CD14-positive monocyte (primary cell): ENCODE measurements around the gene HTT-AS. TPM values are rescaled to one million over a fixed set of nuclear protein-coding genes. Genes with fewer than 3 reads are reported as not detected.

Experiments used
- DNase-seq, 3 donors: peaks; one replicate each; pipeline ENCODE4 v3.0.0-alpha.2; 2011 to 2022
- H2AFZ ChIP-seq: 2 replicates; pipeline ENCODE4 v1.6.0; 2012; ENCODE audit warnings: mild to moderate bottlenecking, low read depth, low read length, inconsistent platforms; ENCODE audit not compliant: insufficient read depth, poor library complexity, severe bottlenecking
- H3K27ac ChIP-seq, 2 donors: 1 replicate in 1 of 2; 2 replicates in 1 of 2; pipeline ENCODE4 v1.5.1; 2012 to 2013; ENCODE audit warnings: low read length in 2 of 2, control low read depth in 1 of 2, inconsistent platforms in 1 of 2, low read depth in 1 of 2, mild to moderate bottlenecking in 1 of 2
- H3K27me3 ChIP-seq, 2 donors: one replicate each; pipeline versions ENCODE4 v1.6.0 to v1.6.1; 2011 to 2013; ENCODE audit warnings: low read length in 2 of 2; ENCODE audit not compliant: control insufficient read depth in 2 of 2, insufficient read depth in 2 of 2
- H3K36me3 ChIP-seq, 2 donors: replicated peaks in 1 of 2; 1 replicate in 1 of 2; 2 replicates in 1 of 2; pipeline versions ENCODE4 v1.5.1 to v1.6.1; 2012 to 2013; ENCODE audit warnings: low read length in 2 of 2, control low read depth in 1 of 2, inconsistent platforms in 1 of 2, mild to moderate bottlenecking in 1 of 2; ENCODE audit not compliant: insufficient read depth in 2 of 2, control insufficient read depth in 1 of 2
- H3K4me1 ChIP-seq, 2 donors: 1 replicate in 1 of 2; 2 replicates in 1 of 2; pipeline versions ENCODE4 v1.5.1 to v1.6.1; 2012 to 2013; ENCODE audit warnings: low read length in 2 of 2, control low read depth in 1 of 2, inconsistent platforms in 1 of 2, mild to moderate bottlenecking in 1 of 2, moderate library complexity in 1 of 2; ENCODE audit not compliant: insufficient read depth in 2 of 2, control insufficient read depth in 1 of 2
- H3K4me2 ChIP-seq: replicated peaks from 2 replicates; pipeline ENCODE3; 2012; ENCODE audit warnings: low read length, moderate library complexity, mild to moderate bottlenecking; ENCODE audit not compliant: poor library complexity, severe bottlenecking; ENCODE audit errors: extremely low read depth
- H3K4me3 ChIP-seq, 3 experiments: fragments of 200-600 bp in 1 of 3; sonication (generic) in 1 of 3; replicated peaks in 1 of 3; 1 replicate in 2 of 3; 2 replicates in 1 of 3; pipeline ENCODE4 v1.5.1; 2011 to 2013; ENCODE audit warnings: low read length in 3 of 3, mild to moderate bottlenecking in 3 of 3, control low read depth in 2 of 3, low read depth in 2 of 3, inconsistent platforms in 1 of 3, moderate library complexity in 1 of 3
- H3K79me2 ChIP-seq: 2 replicates; pipeline ENCODE4 v1.6.0; 2012; ENCODE audit warnings: mild to moderate bottlenecking, control low read depth, inconsistent platforms, low read length, moderate library complexity; ENCODE audit not compliant: insufficient read depth
- H3K9ac ChIP-seq: 2 replicates; pipeline ENCODE4 v1.6.0; 2017; ENCODE audit warnings: low read length, mild to moderate bottlenecking; ENCODE audit not compliant: insufficient read depth, poor library complexity, severe bottlenecking
- H3K9me3 ChIP-seq, 2 donors: replicated peaks in 1 of 2; 1 replicate in 1 of 2; 2 replicates in 1 of 2; pipeline versions ENCODE4 v1.5.1 to v1.6.1; 2012 to 2013; ENCODE audit warnings: low read length in 2 of 2, control low read depth in 1 of 2; ENCODE audit not compliant: control insufficient read depth in 1 of 2, insufficient read depth in 1 of 2
- H4K20me1 ChIP-seq: 2 replicates; pipeline ENCODE4 v1.6.0; 2012; ENCODE audit warnings: mild to moderate bottlenecking, low read length, control low read depth, moderate library complexity; ENCODE audit not compliant: insufficient read depth
- H3K27ac Mint-ChIP-seq, 7 donors: one replicate each; pipeline ENCODE4 v1.8.0; 2020; ENCODE audit warnings: mild to moderate bottlenecking in 7 of 7, mixed read lengths in 7 of 7, moderate library complexity in 6 of 7, inconsistent platforms in 2 of 7
- H3K27me3 Mint-ChIP-seq, 3 donors: one replicate each; pipeline ENCODE4 v1.8.0; 2021 to 2022; ENCODE audit warnings: low read depth in 3 of 3, mild to moderate bottlenecking in 3 of 3, mixed read lengths in 3 of 3, moderate library complexity in 3 of 3, inconsistent platforms in 1 of 3
- H3K36me3 Mint-ChIP-seq, 2 donors: one replicate each; pipeline ENCODE4 v1.8.0; 2020; ENCODE audit warnings: mixed read lengths in 2 of 2, inconsistent platforms in 1 of 2, mild to moderate bottlenecking in 1 of 2
- H3K4me1 Mint-ChIP-seq: one replicate; pipeline ENCODE4 v1.8.0; 2020; ENCODE audit warnings: mild to moderate bottlenecking, mixed read lengths
- H3K4me3 Mint-ChIP-seq, 2 donors: one replicate each; pipeline ENCODE4 v1.8.0; 2020; ENCODE audit warnings: mild to moderate bottlenecking in 2 of 2, mixed read lengths in 2 of 2, moderate library complexity in 1 of 2
- H3K9me3 Mint-ChIP-seq, 7 donors: one replicate each; pipeline ENCODE4 v1.8.0; 2020 to 2022; ENCODE audit warnings: mixed read lengths in 7 of 7, mild to moderate bottlenecking in 6 of 7, moderate library complexity in 6 of 7, inconsistent platforms in 2 of 7
- WGBS: methylation state at CpG from one replicate; pipeline ENCODE4 v1.1.5; 2013; ENCODE audit warnings: missing lambda C conversion rate; ENCODE audit not compliant: insufficient coverage; 5-methylcytosine and 5-hydroxymethylcytosine counted together
- intact Hi-C, 2 donors: fragments of 100-400 bp; cut with micrococcal nuclease; formaldehyde crosslinking; loops; one replicate each; pipeline versions ENCODE4 v1.15.0 to v1.15.1; 2023
- polyA plus RNA-seq, 3 donors: library from polyadenylated mRNA; depleted of rRNA in 1 of 3; unstranded in 2 of 3; stranded (reverse) in 1 of 3; fragments of 300-500 nt in 2 of 3; fragments of >200 nt in 1 of 3; fragmentation: Illumina TruSeq in 2 of 3; gene quantifications; 1 replicate in 2 of 3; 2 replicates in 1 of 3; pipeline ENCODE4 v1.2.3, GENCODE V29; 2012 to 2021
- TF ChIP-seq, protein P1 (sequence below): fragments of 200-600 bp; IDR thresholded peaks from one replicate; pipeline ENCODE4 v1.8.0; 2022; ENCODE audit warnings: antibody characterized with exemption, mild to moderate bottlenecking

Gene HTT-AS
- polyA plus RNA-seq, 3 donors, result not detected

DNA sequence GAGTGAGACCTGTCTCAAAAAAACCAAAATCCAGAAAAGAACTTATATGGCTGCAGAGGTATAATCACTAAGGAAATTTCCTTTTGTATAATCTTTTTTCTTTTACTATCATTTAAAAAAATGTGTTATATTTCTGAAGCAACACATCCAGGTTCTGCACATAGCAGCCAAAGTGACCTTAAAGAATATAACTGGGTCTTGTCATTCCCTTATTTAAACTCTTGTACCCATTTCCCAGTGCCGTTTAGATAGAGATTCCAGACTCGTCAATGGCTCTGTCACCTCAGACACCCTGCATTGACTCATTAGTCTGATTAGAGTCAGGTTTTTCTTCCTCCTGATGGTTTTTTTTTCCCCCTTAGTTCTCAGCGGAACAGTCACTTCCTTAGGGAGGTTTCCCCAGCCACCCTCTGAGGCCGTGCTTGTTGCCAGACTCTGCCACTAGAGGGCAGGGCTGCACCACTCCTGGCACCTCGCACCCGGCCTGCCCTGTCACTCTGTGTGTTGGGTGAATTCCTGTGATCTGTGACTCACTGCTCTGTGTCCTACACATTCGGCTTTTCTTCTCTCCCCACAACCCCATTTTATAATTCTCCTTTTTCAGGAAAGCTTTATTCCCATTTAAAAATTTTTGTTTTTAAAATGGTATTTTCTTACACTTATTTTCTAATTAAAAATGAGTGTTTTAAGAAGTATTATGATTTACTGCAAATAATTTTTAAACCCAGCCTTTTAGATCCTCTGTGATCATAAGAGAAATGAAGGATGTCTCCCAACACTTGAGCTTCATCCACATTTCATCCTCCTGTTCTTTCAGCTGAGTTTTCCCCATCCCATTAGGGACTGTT, 32.2 kb upstream of the HTT-AS start:
- peak; percentile 89 to 98 (median 94) for DNase-seq
- no peak overlapping the region for H3K9ac ChIP-seq
- H4K20me1 ChIP-seq, result peaks cover 47% of the 10 kb centered on the region
- no peak overlapping the region for H2AFZ ChIP-seq
- Mint-ChIP-seq H3K36me3 (peaks cover 76 to 86% of the 10 kb centered on the region in 2 donors), H3K27ac (peak overlapping the region in 6 of 7 donors; percentile 55 to 89 (median 70)), H3K27me3 (peaks cover 0 to 3% (median 1%) of the 10 kb centered on the region in 3 donors), H3K4me1 (peaks cover 11% of the 10 kb centered on the region), H3K9me3 (no peaks in the 10 kb centered on the region), H3K4me3 (no peak overlapping the region)
- no peak overlapping the region for H3K4me3 ChIP-seq
- TF ChIP-seq, protein P1, sequence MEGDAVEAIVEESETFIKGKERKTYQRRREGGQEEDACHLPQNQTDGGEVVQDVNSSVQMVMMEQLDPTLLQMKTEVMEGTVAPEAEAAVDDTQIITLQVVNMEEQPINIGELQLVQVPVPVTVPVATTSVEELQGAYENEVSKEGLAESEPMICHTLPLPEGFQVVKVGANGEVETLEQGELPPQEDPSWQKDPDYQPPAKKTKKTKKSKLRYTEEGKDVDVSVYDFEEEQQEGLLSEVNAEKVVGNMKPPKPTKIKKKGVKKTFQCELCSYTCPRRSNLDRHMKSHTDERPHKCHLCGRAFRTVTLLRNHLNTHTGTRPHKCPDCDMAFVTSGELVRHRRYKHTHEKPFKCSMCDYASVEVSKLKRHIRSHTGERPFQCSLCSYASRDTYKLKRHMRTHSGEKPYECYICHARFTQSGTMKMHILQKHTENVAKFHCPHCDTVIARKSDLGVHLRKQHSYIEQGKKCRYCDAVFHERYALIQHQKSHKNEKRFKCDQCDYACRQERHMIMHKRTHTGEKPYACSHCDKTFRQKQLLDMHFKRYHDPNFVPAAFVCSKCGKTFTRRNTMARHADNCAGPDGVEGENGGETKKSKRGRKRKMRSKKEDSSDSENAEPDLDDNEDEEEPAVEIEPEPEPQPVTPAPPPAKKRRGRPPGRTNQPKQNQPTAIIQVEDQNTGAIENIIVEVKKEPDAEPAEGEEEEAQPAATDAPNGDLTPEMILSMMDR, result peak; percentile 92
- intact Hi-C loops, result no loop called here
- H3K4me2 ChIP-seq, result no peak overlapping the region
- peak overlapping the region in 1 of 2 donors; percentile 57 for H3K27ac ChIP-seq
- no peaks in the 10 kb centered on the region for H3K79me2 ChIP-seq
- H3K4me1 ChIP-seq, result peaks cover 2 to 6% of the 10 kb centered on the region in 2 donors
- no peaks in the 10 kb centered on the region for H3K27me3 ChIP-seq
- peaks cover 73 to 91% of the 10 kb centered on the region in 2 donors for H3K36me3 ChIP-seq
- no peaks in the 10 kb centered on the region for H3K9me3 ChIP-seq
- WGBS, result no CpG with 5 or more reads among the region's 7 CpGs

DNA sequence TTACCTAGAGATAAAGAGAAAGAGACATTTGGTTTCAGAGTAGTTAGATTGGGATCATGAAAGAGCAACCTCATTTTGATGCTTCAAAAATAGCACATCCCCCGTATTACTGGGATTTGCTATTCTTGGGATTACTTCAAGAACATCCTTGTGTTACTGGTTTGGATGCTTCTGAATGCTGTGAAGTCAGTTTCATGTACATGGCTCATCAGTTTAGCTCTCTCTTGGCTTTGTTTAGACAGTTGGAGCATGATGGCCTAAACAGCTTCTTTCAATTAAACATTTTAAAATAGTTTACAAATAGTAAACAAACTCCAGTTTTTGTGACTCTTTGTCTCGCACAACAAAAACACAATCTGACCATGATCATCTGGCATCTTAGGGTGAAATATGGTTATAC, 24.0 kb upstream of the HTT-AS start:
- H3K4me2 ChIP-seq, result no peak overlapping the region
- H3K4me3 ChIP-seq, result no peak overlapping the region
- Mint-ChIP-seq H3K4me3 (no peak overlapping the region), H3K36me3 (peaks cover 77 to 84% of the 10 kb centered on the region in 2 donors), H3K9me3 (no peaks in the 10 kb centered on the region), H3K4me1 (no peaks in the 10 kb centered on the region), H3K27ac (peak overlapping the region in 1 of 7 donors; percentile 7), H3K27me3 (peaks cover 0 to 2% (median 0%) of the 10 kb centered on the region in 3 donors)
- H3K9ac ChIP-seq, result no peak overlapping the region
- H3K4me1 ChIP-seq, result no peaks in the 10 kb centered on the region
- H2AFZ ChIP-seq, result no peak overlapping the region
- intact Hi-C loops, result no loop called here
- WGBS, result 100% methylated on average over 1 of the region's 2 CpGs
- peaks cover 16% of the 10 kb centered on the region for H3K79me2 ChIP-seq
- no peaks in the 10 kb centered on the region for H3K9me3 ChIP-seq
- no peaks in the 10 kb centered on the region for H3K27me3 ChIP-seq
- no peak for DNase-seq
- peaks cover 72 to 80% of the 10 kb centered on the region in 2 donors for H3K36me3 ChIP-seq
- TF ChIP-seq, protein P1, result no peak
- peaks cover 46% of the 10 kb centered on the region for H4K20me1 ChIP-seq
- H3K27ac ChIP-seq, result peak overlapping the region in 1 of 2 donors; percentile 4
